Fibroblast of skin of right biceps (primary cell): ENCODE data around the gene CALR3.
A peak's percentile ranks its signal among the peaks of the same experiment; 100 is the strongest.
"Not testable (repeated sequence)": the region's sequence is repeated elsewhere in the genome, so short reads cannot be mapped to it uniquely, and the experiment has no call there.

Experiments used
- DNase-seq: peaks from one replicate; pipeline ENCODE4 v3.0.0-alpha.2; 2013

Gene CALR3

GRCh38 chr19:16482745-16483144, 13.2 kb downstream of the CALR3 start:
- no peak for DNase-seq

GRCh38 chr19:16477311-16477710, 18.7 kb downstream of the CALR3 start:
- no peak for DNase-seq

GRCh38 chr19:16476401-16476800, 19.6 kb downstream of the CALR3 start:
- DNase-seq, result no peak

GRCh38 chr19:16473875-16474392, 22.0 kb downstream of the CALR3 start:
- no peak for DNase-seq

GRCh38 chr19:16472992-16473391, 23.0 kb downstream of the CALR3 start:
- DNase-seq, result no peak

- not testable (repeated sequence) for DNase-seq
Observed at GRCh38 chr19:16472559-16472899, 23.4 kb downstream of the CALR3 start.

GRCh38 chr19:16470911-16471811, 24.8 kb downstream of the CALR3 start:
- DNase-seq, result peak; percentile 32

GRCh38 chr19:16470541-16470910, 25.4 kb downstream of the CALR3 start:
- peak; percentile 31 for DNase-seq

GRCh38 chr19:16467581-16467980, 28.4 kb downstream of the CALR3 start:
- DNase-seq, result no peak

GRCh38 chr19:16466802-16467427, 29.1 kb downstream of the CALR3 start:
- not testable (repeated sequence) for DNase-seq

- no peak for DNase-seq
Observed at GRCh38 chr19:16465239-16465638, 30.7 kb downstream of the CALR3 start.

- DNase-seq, result no peak
Observed at GRCh38 chr19:16463991-16464575, 31.9 kb downstream of the CALR3 start.

- no peak for DNase-seq
Observed at GRCh38 chr19:16463341-16463990, 32.5 kb downstream of the CALR3 start.

GRCh38 chr19:16462757-16463250, 33.2 kb downstream of the CALR3 start:
- DNase-seq, result peak; percentile 11

- no peak for DNase-seq
Observed at GRCh38 chr19:16461630-16462051, 34.3 kb downstream of the CALR3 start.

GRCh38 chr19:16460454-16460853, 35.5 kb downstream of the CALR3 start:
- no peak for DNase-seq

GRCh38 chr19:16459680-16460079, 36.3 kb downstream of the CALR3 start:
- no peak for DNase-seq

GRCh38 chr19:16458391-16459341, 37.3 kb downstream of the CALR3 start:
- DNase-seq, result no peak

- no peak for DNase-seq
Observed at GRCh38 chr19:16457954-16458331, 38.0 kb downstream of the CALR3 start.

- peak; percentile 55 for DNase-seq
Observed at GRCh38 chr19:16457195-16457953, 38.6 kb downstream of the CALR3 start.

GRCh38 chr19:16456652-16457194, 39.2 kb downstream of the CALR3 start:
- DNase-seq, result no peak
